HCT116 (cell line): Measurements from ENCODE around the gene MRPL30. TPM values are rescaled to one million over a fixed set of nuclear protein-coding genes. Genes with fewer than 3 reads are reported as not detected.
A peak's percentile ranks its signal among the peaks of the same experiment; 100 is the strongest.

Experiments
- ATAC-seq: fragments of 200-7000 bp; cut with Tn5 transposase; 2 replicates; pipeline ENCODE4 v1.9.1; 2020; ENCODE audit warnings: mild to moderate bottlenecking, moderate library complexity
- BruUV-seq: library from RNA; stranded (reverse); fragments of 400-500 nt; replicated peaks from 2 replicates; lab custom pipeline; 2021; lab: Mats Ljungman, UMichigan
- CTCF ChIA-PET: fragments of 300-600 bp; sonication (Branson Sonifier 250); formaldehyde crosslinking; loops from one replicate; lab custom pipeline; 2021; ENCODE audit warnings: antibody characterized with exemption; lab: Charles Lee
- POLR2A ChIA-PET: fragments of 300-600, 350-600 bp; sonication (Branson Sonifier 250); formaldehyde crosslinking; loops from one replicate; lab custom pipeline; 2021; ENCODE audit warnings: antibody characterized with exemption; lab: Charles Lee
- RAD21 ChIA-PET, 2 experiments: fragments of 300-600 bp; sonication (Branson Sonifier 250); formaldehyde crosslinking; loops; one replicate each; lab custom pipeline; 2023; ENCODE audit warnings: low total read pairs in 2 of 2; ENCODE audit not compliant: uncharacterized antibody in 2 of 2, unreplicated experiment in 2 of 2, low non-redundant PET in 1 of 2; lab: Charles Lee
- DNase-seq: peaks from one replicate; pipeline ENCODE4 v3.0.0-alpha.2; 2010; ENCODE audit warnings: low read depth, low spot score
- H2AFZ ChIP-seq: fragments of 200-600 bp; shearing (Covaris generic), sonication (generic); 2 replicates; pipeline ENCODE4 v1.6.1; 2017; ENCODE audit warnings: low read depth, mixed run types, mixed read lengths, antibody characterized with exemption, low read length; ENCODE audit not compliant: poor library complexity, severe bottlenecking
- H3K27ac ChIP-seq: 2 replicates; pipeline ENCODE4 v1.5.1; 2012; ENCODE audit warnings: low read depth, low read length
- H3K27me3 ChIP-seq: fragments of 200-600 bp; sonication (generic); 2 replicates; pipeline ENCODE4 v1.6.1; 2016; ENCODE audit warnings: mixed run types, low read length, mixed read lengths; ENCODE audit not compliant: insufficient read depth
- H3K36me3 ChIP-seq, 2 experiments: fragments of 200-500 bp in 1 of 2; fragments of 200-600 bp in 1 of 2; sonication (Bioruptor generic) in 1 of 2; sonication (generic) in 1 of 2; 2 replicates each; pipeline versions ENCODE4 v1.5.1 to v1.6.1; 2014 to 2016; ENCODE audit warnings: low read length in 2 of 2, inconsistent platforms in 1 of 2, mixed read lengths in 1 of 2, mixed run types in 1 of 2; ENCODE audit not compliant: insufficient read depth in 2 of 2, control insufficient read depth in 1 of 2
- H3K4me1 ChIP-seq, 2 experiments: fragments of 200-600 bp in 1 of 2; sonication (generic) in 1 of 2; 2 replicates each; pipeline versions ENCODE4 v1.5.1 to v1.6.1; 2012 to 2017; ENCODE audit warnings: low read length in 2 of 2, inconsistent platforms in 1 of 2, mild to moderate bottlenecking in 1 of 2, mixed read lengths in 1 of 2, mixed run types in 1 of 2, moderate library complexity in 1 of 2; ENCODE audit not compliant: insufficient read depth in 2 of 2, control insufficient read depth in 1 of 2
- H3K4me2 ChIP-seq: fragments of 200-600 bp; sonication (generic); 2 replicates; pipeline ENCODE4 v1.6.1; 2017; ENCODE audit warnings: mixed run types, low read length, mixed read lengths
- H3K4me3 ChIP-seq, 2 experiments: fragments of 200-600 bp in 1 of 2; sonication (generic) in 1 of 2; replicated peaks in 1 of 2; 2 replicates each; pipeline ENCODE4 v1.5.1; 2011 to 2016; ENCODE audit warnings: low read length in 2 of 2, control low read depth in 1 of 2, low read depth in 1 of 2, mild to moderate bottlenecking in 1 of 2, mixed read lengths in 1 of 2, mixed run types in 1 of 2
- H3K79me2 ChIP-seq: fragments of 200-600 bp; sonication (generic); 2 replicates; pipeline ENCODE4 v1.6.1; 2017; ENCODE audit warnings: mild to moderate bottlenecking, mixed run types, low read length, moderate library complexity, mixed read lengths; ENCODE audit not compliant: insufficient read depth
- H3K9ac ChIP-seq: fragments of 200-600 bp; sonication (generic); 2 replicates; pipeline ENCODE4 v1.6.1; 2016; ENCODE audit warnings: low read length, mixed read lengths
- H3K9me2 ChIP-seq: fragments of 200-600 bp; sonication (generic), shearing (Covaris generic); 2 replicates; pipeline ENCODE4 v1.6.1; 2017; ENCODE audit warnings: mixed run types, mild to moderate bottlenecking, moderate library complexity; ENCODE audit not compliant: insufficient read depth
- H3K9me3 ChIP-seq, 2 experiments: fragments of 200-500 bp in 1 of 2; fragments of 200-600 bp in 1 of 2; sonication (Bioruptor generic) in 1 of 2; sonication (generic) in 1 of 2; 2 replicates each; pipeline ENCODE4 v1.6.1; 2014 to 2017; ENCODE audit warnings: low read length in 2 of 2, mixed read lengths in 2 of 2, inconsistent platforms in 1 of 2, low read depth in 1 of 2, mild to moderate bottlenecking in 1 of 2, mixed run types in 1 of 2, moderate library complexity in 1 of 2; ENCODE audit not compliant: control insufficient read depth in 1 of 2, insufficient read depth in 1 of 2
- H4K20me1 ChIP-seq: fragments of 200-600 bp; sonication (generic), shearing (Covaris generic); 2 replicates; pipeline ENCODE4 v1.6.1; 2017; ENCODE audit warnings: mixed run types, mild to moderate bottlenecking, moderate library complexity; ENCODE audit not compliant: insufficient read depth
- ATF3 ChIP-seq: IDR thresholded peaks from 2 replicates; pipeline ENCODE4 v1.6.1; 2012
- CBX3 ChIP-seq: IDR thresholded peaks from 2 replicates; pipeline ENCODE4 v1.6.1; 2012; ENCODE audit warnings: low read depth
- CEBPB ChIP-seq: IDR thresholded peaks from 2 replicates; pipeline ENCODE4 v1.6.1; 2012; ENCODE audit warnings: low read depth
- EGR1 ChIP-seq: IDR thresholded peaks from 2 replicates; pipeline ENCODE4 v1.6.1; 2012; ENCODE audit warnings: low read depth
- ELF1 ChIP-seq: IDR thresholded peaks from 2 replicates; pipeline ENCODE4 v1.6.1; 2012; ENCODE audit warnings: low read depth, borderline replicate concordance
- EZH2 ChIP-seq: fragments of 200-600 bp; sonication (generic); IDR thresholded peaks from 2 replicates; pipeline ENCODE4 v1.6.1; 2017; ENCODE audit warnings: antibody characterized with exemption, mixed run types
- EZH2phosphoT487 ChIP-seq: fragments of 200-600 bp; IDR thresholded peaks from 2 replicates; pipeline ENCODE4 v1.6.1; 2018; ENCODE audit warnings: antibody characterized with exemption, borderline replicate concordance
- FOSL1 ChIP-seq: IDR thresholded peaks from 2 replicates; pipeline ENCODE4 v1.6.1; 2012; ENCODE audit warnings: low read depth
- MAX ChIP-seq: IDR thresholded peaks from 2 replicates; pipeline ENCODE4 v1.6.1; 2012
- POLR2A ChIP-seq: IDR thresholded peaks from 2 replicates; pipeline ENCODE4 v1.7.0; 2011; ENCODE audit warnings: borderline replicate concordance; ENCODE audit not compliant: insufficient read depth, insufficient read length; ENCODE audit errors: extremely low read depth
- POLR2AphosphoS5 ChIP-seq: IDR thresholded peaks from 2 replicates; pipeline ENCODE4 v1.6.1; 2011; ENCODE audit warnings: mild to moderate bottlenecking, low read depth, low read length, moderate library complexity
- RAD21 ChIP-seq: IDR thresholded peaks from 2 replicates; pipeline ENCODE4 v1.6.1; 2012; ENCODE audit warnings: low read depth, mild to moderate bottlenecking
- REST ChIP-seq: IDR thresholded peaks from 2 replicates; pipeline ENCODE4 v1.6.1; 2012; ENCODE audit warnings: low read depth
- SIN3A ChIP-seq: IDR thresholded peaks from 2 replicates; pipeline ENCODE4 v1.6.1; 2012; ENCODE audit warnings: low read depth
- SP1 ChIP-seq: IDR thresholded peaks from 2 replicates; pipeline ENCODE4 v1.6.1; 2012; ENCODE audit warnings: low read depth
- SRF ChIP-seq: IDR thresholded peaks from 2 replicates; pipeline ENCODE4 v1.6.1; 2012; ENCODE audit warnings: low read depth
- TCF7L2 ChIP-seq: IDR thresholded peaks from 2 replicates; pipeline ENCODE4 v1.7.0; 2011; ENCODE audit warnings: borderline replicate concordance, inconsistent platforms; ENCODE audit not compliant: insufficient read depth, insufficient read length; ENCODE audit errors: extremely low read depth
- YY1 ChIP-seq: IDR thresholded peaks from 2 replicates; pipeline ENCODE4 v1.6.1; 2011; ENCODE audit warnings: low read length, low read depth, moderate library complexity, mild to moderate bottlenecking; ENCODE audit not compliant: insufficient replicate concordance; ENCODE audit errors: extremely low read depth
- ZBTB33 ChIP-seq: IDR thresholded peaks from 2 replicates; pipeline ENCODE4 v1.6.1; 2011; ENCODE audit warnings: mild to moderate bottlenecking, low read length, moderate library complexity; ENCODE audit not compliant: insufficient replicate concordance; ENCODE audit errors: extremely low read depth
- ZNF274 ChIP-seq: fragments of 200-500 bp; sonication (Bioruptor generic); IDR thresholded peaks from 2 replicates; pipeline ENCODE4 v1.6.1; 2014; ENCODE audit warnings: mild to moderate bottlenecking, low read depth, low read length, inconsistent platforms
- intact Hi-C: fragments of 100-400 bp; cut with micrococcal nuclease; formaldehyde crosslinking; loops from 2 replicates; pipeline ENCODE4 v1.10.0; 2022
- total RNA-seq: library from RNA; stranded (reverse); gene quantifications from one replicate; pipeline ENCODE4 v1.2.1, GENCODE V29; 2021; ENCODE audit not compliant: unreplicated experiment

MRPL30 gene
- total RNA-seq, 1 experiment from 2014 or later = 38.1 TPM

GRCh38 chr2:99181624-99182000 is 628 bp downstream of the MRPL30 start:
- ChIA-PET POLR2A (no interaction called here), CTCF (interaction anchor here (0.7 kb wide), 1 partner anchor 155 kb away, joined by 3 read pairs; the partner anchor contains the start of gene TXNDC9), RAD21 (interaction anchor here in 1 of 2 experiments (0.6 kb wide), 1 partner anchor 322 kb away, joined by 3 read pairs; no protein-coding TSS in a partner anchor)
- Histone ChIP-seq H3K9me3 (no peaks in the 10 kb centered on the region), H3K4me1 (peaks cover 9 to 21% of the 10 kb centered on the region in 2 experiments; a peak in 3 of 4 replicates), H3K4me3 (peak overlapping the region; percentile 72 to 78), H3K36me3 (no peaks in the 10 kb centered on the region), H3K9ac (peak overlapping the region; percentile 91), H4K20me1 (no peaks in the 10 kb centered on the region), H3K27ac (peak overlapping the region; percentile 67), H3K27me3 (no peaks in the 10 kb centered on the region), H3K9me2 (no peaks in the 10 kb centered on the region), H3K79me2 (peaks cover 84% of the 10 kb centered on the region), H3K4me2 (peak overlapping the region; percentile 81), H2AFZ (no peak overlapping the region)
- DNase-seq = no peak
- TF ChIP-seq ZBTB33 = no peak
- TF ChIP-seq ELF1 = no peak
- TF ChIP-seq SIN3A = no peak
- TF ChIP-seq POLR2A = no peak
- no peak for TF ChIP-seq ATF3
- no peak for TF ChIP-seq EGR1
- TF ChIP-seq CBX3 = no peak
- TF ChIP-seq ZNF274 = no peak
- no peak for TF ChIP-seq EZH2phosphoT487
- no peak for TF ChIP-seq REST
- TF ChIP-seq YY1 = no peak
- TF ChIP-seq RAD21 = no peak
- TF ChIP-seq FOSL1 = no peak
- TF ChIP-seq SRF = no peak
- no peak for TF ChIP-seq EZH2
- no peak for TF ChIP-seq TCF7L2
- no peak for TF ChIP-seq CEBPB
- TF ChIP-seq POLR2AphosphoS5 = no peak
- TF ChIP-seq MAX = no peak
- TF ChIP-seq SP1 = no peak
- no peak for ATAC-seq
- intact Hi-C loops = loop anchor here (1.0 to 2.0 kb wide), 2 partner anchors 155 to 309 kb away; partner anchors contain the start of genes REV1 and TXNDC9
- BruUV-seq = no TSS peak
